Inferior parietal cortex (tissue), 1 donor: Measurements from ENCODE around the gene ASIC2.

ENCODE experiments used
- DNase-seq: peaks from one replicate; pipeline ENCODE4 v3.0.0-alpha.2; 2016; ENCODE audit errors: extremely low spot score

Gene ASIC2

DNA sequence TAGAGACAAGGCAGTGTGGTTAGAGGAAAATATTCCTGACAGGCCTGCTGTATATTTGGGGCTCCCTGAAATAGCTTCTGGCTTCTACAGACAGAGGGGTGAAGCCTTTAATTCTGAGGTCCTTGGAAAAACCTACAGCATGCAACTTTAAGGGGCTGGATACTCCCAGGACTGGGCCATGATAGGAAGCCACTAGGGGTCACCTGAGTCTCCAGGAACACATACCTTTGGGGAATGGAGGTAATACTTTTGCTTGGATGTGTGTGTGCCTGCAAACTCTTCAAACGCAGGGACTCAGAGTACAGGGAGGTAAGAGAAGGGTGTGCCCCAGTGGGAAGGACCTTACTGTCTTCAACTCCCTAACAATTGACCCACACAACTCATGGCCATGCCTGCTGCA, 4.1 kb downstream of the ASIC2 start:
- no peak for DNase-seq

- DNase-seq = no peak
Measured at GRCh38 chr17:33287096-33287725, 5.9 kb downstream of the ASIC2 start.

- DNase-seq = no peak
Measured at GRCh38 chr17:33285413-33285812, 7.7 kb downstream of the ASIC2 start.

DNA sequence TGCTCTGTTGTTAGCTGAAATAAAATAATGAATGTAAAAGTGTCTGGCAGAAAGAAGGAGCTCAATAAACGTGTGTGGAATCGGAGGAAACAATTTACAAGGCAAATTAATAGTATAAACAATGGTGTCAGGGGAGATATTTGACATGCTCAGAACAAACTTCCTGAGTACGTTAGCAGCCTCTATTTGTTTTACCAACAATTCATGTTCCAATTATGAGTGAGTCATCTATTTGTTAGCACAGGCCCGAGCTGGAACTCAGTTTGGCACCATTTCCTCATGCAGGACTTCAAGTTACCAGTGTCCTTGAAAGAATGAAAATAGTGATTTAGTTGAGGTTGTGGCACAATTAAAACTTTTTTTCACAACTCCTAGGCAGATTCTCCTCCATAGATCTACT, 9.1 kb downstream of the ASIC2 start:
- DNase-seq = no peak

- no peak for DNase-seq
Measured at GRCh38 chr17:33280162-33280943, 12.7 kb downstream of the ASIC2 start.

DNA sequence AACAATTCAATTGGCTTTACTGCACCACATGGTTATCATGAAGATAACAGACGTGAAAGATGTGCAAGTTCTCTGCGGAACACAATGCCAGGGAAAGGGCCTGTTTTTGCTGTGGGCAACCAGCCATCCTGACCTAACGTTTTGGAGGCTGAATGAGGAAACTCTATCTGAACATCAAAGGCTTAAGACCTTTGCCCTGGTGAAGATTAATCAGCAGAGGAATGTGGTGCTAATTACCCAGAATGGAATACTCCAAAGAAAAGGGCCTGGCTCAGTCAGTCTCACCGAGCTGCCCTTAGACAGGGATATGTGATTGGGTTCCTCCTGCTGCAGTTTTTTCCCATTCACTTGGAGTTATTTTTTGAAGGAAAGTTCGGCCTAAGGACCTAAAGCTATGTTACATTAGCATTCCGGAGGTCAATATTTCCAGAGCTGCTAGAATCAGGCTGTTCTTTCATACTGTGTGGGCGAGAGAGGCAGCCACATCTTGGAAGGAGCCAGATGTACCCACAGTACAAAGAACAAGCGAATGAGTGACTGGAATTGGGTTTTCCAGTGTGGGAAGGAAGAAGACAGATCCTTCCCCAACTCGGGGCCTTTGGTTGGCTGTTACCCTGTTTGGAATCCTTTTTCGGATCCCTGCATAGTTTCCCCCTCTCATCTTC, 15.5 kb downstream of the ASIC2 start:
- DNase-seq = peak; percentile 26

- no peak for DNase-seq
Measured at GRCh38 chr17:33273743-33274410, 19.2 kb downstream of the ASIC2 start.

DNA sequence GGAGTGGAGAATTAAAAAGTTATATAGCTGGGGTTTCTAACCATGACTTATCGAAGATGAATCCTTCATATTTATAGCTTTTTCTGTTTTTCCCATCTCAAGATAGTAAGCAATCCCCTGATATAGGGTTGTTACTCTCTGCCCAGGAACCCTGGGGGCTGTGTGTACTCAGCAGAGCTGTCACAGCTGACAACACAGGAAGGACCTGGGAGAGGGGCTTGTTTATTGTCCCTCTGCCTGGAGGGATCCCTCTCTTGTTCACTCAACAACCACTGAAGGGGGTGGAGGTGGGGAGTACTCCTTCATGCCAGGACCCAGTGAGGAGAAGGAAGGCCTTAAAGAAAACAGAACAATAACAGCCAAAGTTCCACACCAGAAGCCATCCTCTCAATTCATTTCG, 19.8 kb downstream of the ASIC2 start:
- DNase-seq = no peak

- DNase-seq = no peak
Measured at GRCh38 chr17:33272438-33272837, 20.7 kb downstream of the ASIC2 start.

GRCh38 chr17:33269337-33270060, 23.6 kb downstream of the ASIC2 start:
- DNase-seq = no peak

DNA sequence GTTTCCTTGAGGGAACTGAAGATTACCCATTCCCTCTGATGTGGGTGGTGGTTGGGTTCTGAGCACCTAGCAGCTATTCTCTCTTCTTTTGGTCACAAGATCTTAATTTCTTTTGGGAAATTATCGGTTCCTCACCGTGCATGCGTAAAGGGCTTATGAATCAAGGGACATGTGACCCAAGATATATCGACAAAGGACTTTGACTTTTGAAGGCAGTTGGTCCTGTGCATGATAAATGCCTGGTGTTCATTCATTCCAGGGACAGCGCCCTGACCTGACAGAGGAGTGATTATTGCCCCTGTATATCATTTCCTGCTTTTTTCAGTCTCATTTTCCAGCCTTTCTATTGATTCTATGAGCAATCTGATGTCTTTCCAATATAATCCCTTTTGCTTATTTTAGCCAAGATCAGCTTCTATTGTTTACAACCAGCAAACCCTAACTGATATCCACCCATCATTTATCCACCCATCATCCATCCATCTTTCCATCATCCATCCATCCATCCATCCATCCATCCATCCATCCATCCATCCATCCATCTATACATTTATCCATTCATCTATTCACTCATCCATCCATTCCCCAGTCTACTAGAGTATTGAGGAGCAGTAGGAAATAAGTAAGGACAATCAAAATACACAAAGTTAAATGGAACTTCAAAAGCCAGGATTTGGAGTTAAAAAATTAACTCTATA, 25.1 kb downstream of the ASIC2 start:
- no peak for DNase-seq

DNA sequence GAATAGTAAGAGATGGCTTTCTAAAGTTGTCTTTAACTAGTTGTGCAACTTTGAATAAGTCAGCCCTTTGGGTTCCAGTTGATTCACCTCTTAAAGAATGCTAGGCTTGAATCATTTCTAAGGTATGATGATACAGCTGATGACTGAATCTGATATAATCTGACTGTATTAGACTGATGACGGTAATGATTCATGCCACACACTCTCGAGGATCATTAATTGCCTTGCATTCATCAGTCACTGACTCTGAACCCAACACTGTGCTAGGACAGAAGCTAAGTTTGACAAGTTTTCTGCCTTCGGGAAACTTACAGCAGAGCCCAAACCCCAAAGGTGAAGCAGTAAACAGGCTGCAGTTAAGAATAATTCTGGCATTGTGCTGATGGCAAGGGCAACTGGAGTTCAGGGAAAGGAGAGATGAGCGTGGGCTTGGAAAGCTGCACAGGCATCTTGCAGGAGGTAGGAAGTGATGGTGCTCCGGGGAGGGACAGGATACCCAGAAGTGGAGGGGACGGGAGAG, 25.8 kb downstream of the ASIC2 start:
- DNase-seq = no peak

DNA sequence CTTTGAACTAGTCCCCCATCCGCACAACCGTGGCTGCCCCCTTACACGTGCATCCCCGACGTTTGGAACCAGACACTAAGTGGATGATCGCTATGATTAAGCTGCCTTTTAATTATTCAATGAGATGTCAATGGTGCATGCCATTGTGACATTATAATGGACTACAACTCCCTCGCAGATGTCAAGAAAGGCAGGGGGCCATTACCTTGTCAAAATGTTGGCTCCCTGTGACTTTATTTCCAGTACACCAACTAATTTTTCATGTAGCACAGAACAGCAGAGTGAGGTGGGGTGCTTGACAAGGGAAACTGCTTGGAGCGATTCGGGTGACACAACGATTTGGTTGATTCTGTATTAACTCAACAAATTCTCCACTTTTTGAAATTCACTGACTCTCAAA, 26.5 kb downstream of the ASIC2 start:
- no peak for DNase-seq

DNA sequence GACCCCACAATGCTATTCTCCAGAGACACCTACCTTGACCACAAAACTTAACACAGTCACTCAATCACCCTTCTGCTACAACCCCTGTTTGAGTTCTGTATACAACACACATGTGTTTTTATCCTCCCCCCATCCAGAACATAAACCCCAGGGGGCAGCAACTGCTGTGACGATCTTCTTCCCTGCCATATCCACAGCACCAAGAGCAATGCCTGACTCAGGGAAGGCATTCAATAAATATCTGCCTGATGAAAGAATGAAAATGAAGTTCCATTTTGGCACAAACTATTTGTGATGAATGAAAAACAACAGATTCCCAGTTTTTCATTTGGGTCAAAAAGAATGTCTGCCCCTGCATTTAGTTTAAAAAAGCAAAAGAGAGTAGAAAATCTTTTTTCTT, 27.0 kb downstream of the ASIC2 start:
- no peak for DNase-seq

DNA sequence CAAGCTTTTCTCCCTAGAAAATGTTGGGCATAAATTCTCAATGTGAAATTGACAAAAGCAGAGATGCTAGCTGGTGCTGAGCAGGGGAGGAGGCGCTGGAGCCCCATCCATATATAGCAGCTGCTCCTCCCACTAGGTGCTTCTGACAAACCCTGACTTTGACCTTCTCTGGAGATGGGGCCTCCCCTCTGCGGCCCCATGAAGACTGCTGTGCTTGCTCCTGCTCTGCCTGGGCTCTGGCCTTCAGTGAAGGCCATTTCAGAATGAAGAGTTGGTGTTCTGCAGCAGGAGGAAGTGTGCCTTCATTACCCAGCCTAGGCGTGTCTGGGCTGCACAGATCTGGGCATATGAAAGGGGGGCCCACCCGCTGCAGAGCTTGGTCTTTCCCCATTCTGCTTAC, 29.7 kb downstream of the ASIC2 start:
- no peak for DNase-seq

DNA sequence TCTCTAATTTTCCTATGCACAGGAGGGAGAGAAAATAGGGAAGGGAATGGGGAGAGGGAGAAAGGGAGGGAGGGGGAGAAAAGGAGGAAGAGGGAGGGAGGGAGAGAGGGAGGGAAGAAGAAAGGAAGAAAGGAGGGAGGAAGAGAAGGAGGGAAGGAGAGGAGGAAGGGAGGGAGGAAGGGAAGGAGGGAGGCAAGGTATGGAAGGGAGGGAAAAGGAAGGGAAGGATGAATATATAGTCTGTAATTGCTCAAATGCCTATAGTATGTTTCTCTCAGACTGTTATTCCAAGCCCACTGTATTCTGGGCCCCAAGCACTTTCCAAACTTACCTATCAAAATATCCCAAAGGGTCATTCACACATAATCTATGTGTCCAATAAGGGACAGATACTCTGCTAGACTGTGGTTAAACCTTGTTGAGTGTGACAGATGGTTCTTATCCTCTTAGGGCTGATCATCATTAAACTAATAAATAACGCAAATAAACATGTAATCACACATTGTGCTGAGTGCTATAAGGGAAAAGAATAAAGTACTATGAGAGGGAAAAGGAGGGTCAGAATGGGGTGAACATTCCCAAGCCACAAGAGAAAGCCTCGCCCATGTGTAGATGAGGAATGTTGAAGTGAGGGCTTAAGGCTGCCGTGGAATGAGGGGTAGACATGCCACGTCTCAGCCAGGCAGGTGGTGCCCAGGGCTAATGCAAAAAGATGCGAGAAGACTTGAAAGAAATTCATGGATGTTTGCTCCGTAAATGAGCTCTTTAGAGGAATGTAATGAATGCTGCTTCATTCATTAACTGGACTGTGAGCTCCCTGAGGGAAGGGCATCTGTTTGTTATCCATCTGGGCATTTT, 30.6 kb downstream of the ASIC2 start:
- DNase-seq = no peak

DNA sequence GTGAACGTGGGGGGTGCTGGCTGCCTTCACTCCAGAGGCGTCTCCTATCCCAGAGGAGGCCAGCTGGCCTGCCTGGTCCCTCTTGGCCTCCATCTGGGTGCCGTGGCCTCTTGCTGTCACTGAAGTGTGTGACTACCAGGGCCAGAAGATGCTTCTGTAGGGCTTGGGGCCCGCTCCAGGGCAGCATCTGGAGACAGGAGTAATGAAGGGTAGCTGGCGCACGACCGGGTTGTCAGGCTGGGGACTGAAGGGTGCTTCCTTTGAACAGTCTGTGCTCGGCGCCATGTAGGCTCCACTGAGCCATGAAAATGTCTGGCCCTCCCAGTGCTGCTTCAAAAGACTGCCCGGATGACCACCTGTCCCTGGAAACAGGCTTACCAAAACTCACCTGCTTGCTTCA, 31.3 kb downstream of the ASIC2 start:
- DNase-seq = no peak

- no peak for DNase-seq
Measured at GRCh38 chr17:33260638-33261037, 32.5 kb downstream of the ASIC2 start.

DNA sequence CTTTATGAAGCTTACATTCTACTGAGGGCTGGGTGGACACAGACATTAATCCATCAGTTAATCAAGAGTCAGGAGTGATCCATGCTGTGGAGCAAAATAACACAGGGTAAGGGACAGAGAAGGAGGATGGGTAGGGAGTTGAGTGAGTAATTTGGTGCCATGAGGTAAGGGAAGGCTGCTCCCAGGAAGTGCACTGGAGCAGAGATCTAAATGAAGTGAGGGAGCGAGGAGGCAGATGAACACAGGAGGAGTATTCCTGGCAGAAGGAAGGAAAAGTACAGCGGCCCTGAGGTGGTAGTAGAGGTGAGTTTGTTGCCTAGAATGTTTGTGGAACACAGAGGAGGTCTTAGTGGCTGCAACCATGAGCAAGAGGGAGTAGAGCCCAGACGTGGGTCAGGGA, 34.8 kb downstream of the ASIC2 start:
- DNase-seq = no peak

DNA sequence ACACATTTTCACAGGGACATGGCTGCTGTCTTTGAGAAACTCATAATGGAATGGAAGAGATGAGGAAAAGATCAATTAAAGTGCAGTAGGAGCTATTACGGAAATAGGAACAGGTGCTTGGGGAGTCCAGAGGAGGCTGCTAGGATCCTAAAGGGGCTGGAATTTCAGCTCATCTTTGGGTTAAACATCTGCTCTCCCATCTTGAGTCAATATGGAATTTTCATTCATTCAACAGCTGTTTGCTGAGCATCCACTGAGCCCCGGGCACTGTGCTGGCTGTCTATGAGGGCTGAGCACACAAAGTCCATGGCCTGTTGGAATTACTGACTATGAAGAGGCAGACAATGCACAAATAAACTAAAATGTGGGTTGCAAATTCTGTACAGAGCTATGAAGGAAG, 47.9 kb downstream of the ASIC2 start:
- no peak for DNase-seq
